Measurements from ENCODE around the gene LMBRD2.
"Not testable (repeated sequence)": the region's sequence is repeated elsewhere in the genome, so short reads cannot be mapped to it uniquely, and the experiment has no call there.

Gene LMBRD2

GRCh38 chr5:36151434-36152323 is at the start of gene LMBRD2, which contains the start of gene SKP2:
Gene LMBRD2 (minus strand): TSS chr5:36151887. CDS start chr5:36143349, 8,538 bp downstream.
Gene SKP2 (plus strand): TSS chr5:36152111. CDS start chr5:36152263, 152 bp downstream.
- DNase-seq (ENCODE audit: low spot score), result peak; percentile 86

GRCh38 chr5:36200513-36200912 is 48.8 kb upstream of the LMBRD2 start:
- no peak for DNase-seq (ENCODE audit: low spot score)

- no peak for DNase-seq (ENCODE audit: low spot score)
Observed at GRCh38 chr5:36199620-36200019, 47.9 kb upstream of the LMBRD2 start.

- not testable (repeated sequence) for DNase-seq (ENCODE audit: low spot score)
Observed at GRCh38 chr5:36198783-36199182, 47.1 kb upstream of the LMBRD2 start.

- DNase-seq (ENCODE audit: low spot score), result no peak
Observed at GRCh38 chr5:36198281-36198680, 46.6 kb upstream of the LMBRD2 start.

GRCh38 chr5:36193746-36194145 is 42.1 kb upstream of the LMBRD2 start:
- no peak for DNase-seq (ENCODE audit: low spot score)

- not testable (repeated sequence) for DNase-seq (ENCODE audit: low spot score)
Observed at GRCh38 chr5:36184408-36184807, 32.7 kb upstream of the LMBRD2 start.

GRCh38 chr5:36181774-36182173 is 30.1 kb upstream of the LMBRD2 start:
- DNase-seq (ENCODE audit: low spot score), result no peak

GRCh38 chr5:36180556-36181350 is 29.1 kb upstream of the LMBRD2 start:
- DNase-seq (ENCODE audit: low spot score), result no peak

GRCh38 chr5:36179950-36180349 is 28.3 kb upstream of the LMBRD2 start:
- DNase-seq (ENCODE audit: low spot score), result no peak

- DNase-seq (ENCODE audit: low spot score), result no peak
Observed at GRCh38 chr5:36178524-36178890, 26.8 kb upstream of the LMBRD2 start.

GRCh38 chr5:36177715-36178523 is 26.2 kb upstream of the LMBRD2 start:
- peak; percentile 22 for DNase-seq (ENCODE audit: low spot score)

GRCh38 chr5:36177154-36177553 is 25.5 kb upstream of the LMBRD2 start:
- DNase-seq (ENCODE audit: low spot score), result no peak

- no peak for DNase-seq (ENCODE audit: low spot score)
Observed at GRCh38 chr5:36175043-36175442, 23.4 kb upstream of the LMBRD2 start.

GRCh38 chr5:36174119-36174518 is 22.4 kb upstream of the LMBRD2 start:
- no peak for DNase-seq (ENCODE audit: low spot score)

- DNase-seq (ENCODE audit: low spot score), result no peak
Observed at GRCh38 chr5:36173426-36173825, 21.7 kb upstream of the LMBRD2 start.

GRCh38 chr5:36172599-36172998 is 20.9 kb upstream of the LMBRD2 start:
- DNase-seq (ENCODE audit: low spot score), result no peak

- DNase-seq (ENCODE audit: low spot score), result no peak
Observed at GRCh38 chr5:36170832-36171424, 19.2 kb upstream of the LMBRD2 start.

- no peak for DNase-seq (ENCODE audit: low spot score)
Observed at GRCh38 chr5:36168737-36169136, 17.1 kb upstream of the LMBRD2 start.

- DNase-seq (ENCODE audit: low spot score), result no peak
Observed at GRCh38 chr5:36164461-36164860, 12.8 kb upstream of the LMBRD2 start.

GRCh38 chr5:36162810-36163486 is 11.3 kb upstream of the LMBRD2 start:
- no peak for DNase-seq (ENCODE audit: low spot score)

Measured in COLO829 (cell line).